Medulla oblongata (tissue), 1 donor: ENCODE data around the gene CFL2.
"Not testable (repeated sequence)": the region's sequence is repeated elsewhere in the genome, so short reads cannot be mapped to it uniquely, and the experiment has no call there.

Experiments used
- DNase-seq: peaks from one replicate; pipeline ENCODE4 v3.0.0-alpha.2; 2015; ENCODE audit errors: extremely low spot score

The CFL2 gene

GRCh38 chr14:34714320-34715126 is at the start of gene CFL2:
Gene CFL2 (minus strand): TSS chr14:34714593. CDS start chr14:34714540, 53 bp downstream.
- peak; percentile 91 for DNase-seq

- DNase-seq = no peak
Measured at GRCh38 chr14:34755215-34755614, 40.8 kb upstream of the CFL2 start.

GRCh38 chr14:34754687-34755086 is 40.3 kb upstream of the CFL2 start:
- no peak for DNase-seq

GRCh38 chr14:34750670-34751069 is 36.3 kb upstream of the CFL2 start:
- no peak for DNase-seq

- DNase-seq = no peak
Measured at GRCh38 chr14:34750233-34750632, 35.8 kb upstream of the CFL2 start.

- DNase-seq = no peak
Measured at GRCh38 chr14:34749408-34749807, 35.0 kb upstream of the CFL2 start.

- DNase-seq = no peak
Measured at GRCh38 chr14:34742270-34743115, 28.1 kb upstream of the CFL2 start.

GRCh38 chr14:34741840-34742239 is 27.4 kb upstream of the CFL2 start:
- no peak for DNase-seq

GRCh38 chr14:34740139-34740538 is 25.7 kb upstream of the CFL2 start:
- not testable (repeated sequence) for DNase-seq

- not testable (repeated sequence) for DNase-seq
Measured at GRCh38 chr14:34737079-34737478, 22.7 kb upstream of the CFL2 start.

GRCh38 chr14:34733245-34733644 is 18.9 kb upstream of the CFL2 start:
- no peak for DNase-seq

GRCh38 chr14:34732802-34733201 is 18.4 kb upstream of the CFL2 start:
- DNase-seq = no peak

GRCh38 chr14:34723867-34724266 is 9.5 kb upstream of the CFL2 start:
- DNase-seq = no peak

GRCh38 chr14:34722723-34723545 is 8.5 kb upstream of the CFL2 start:
- DNase-seq = peak; percentile 84

GRCh38 chr14:34721129-34721528 is 6.7 kb upstream of the CFL2 start:
- no peak for DNase-seq

- DNase-seq = no peak
Measured at GRCh38 chr14:34718750-34719304, 4.4 kb upstream of the CFL2 start.

GRCh38 chr14:34715127-34715863 is 902 bp upstream of the CFL2 start:
- no peak for DNase-seq

GRCh38 chr14:34713681-34714319 is 593 bp downstream of the CFL2 start:
- peak; percentile 72 for DNase-seq

- peak; percentile 21 for DNase-seq
Measured at GRCh38 chr14:34713122-34713680, 1.2 kb downstream of the CFL2 start.
